HFF-Myc (cell line): ENCODE results near the gene NBR1.
"Not testable (repeated sequence)": the region's sequence is repeated elsewhere in the genome, so short reads cannot be mapped to it uniquely, and the experiment has no call there.

Experiments
- DNase-seq: peaks from one replicate; pipeline ENCODE4 v3.0.0-alpha.2; 2011; ENCODE audit warnings: low read depth; ENCODE audit errors: extremely low read depth
- H3K4me3 ChIP-seq: replicated peaks from 2 replicates; pipeline ENCODE4 v1.5.1; 2011; ENCODE audit warnings: low read depth, mild to moderate bottlenecking, control low read depth, low read length
- CTCF ChIP-seq: IDR thresholded peaks from 2 replicates; pipeline ENCODE4 v1.5.1; 2012; ENCODE audit warnings: mild to moderate bottlenecking, low read depth, low read length, control low read depth; ENCODE audit errors: missing control alignments

Gene NBR1, protein sequence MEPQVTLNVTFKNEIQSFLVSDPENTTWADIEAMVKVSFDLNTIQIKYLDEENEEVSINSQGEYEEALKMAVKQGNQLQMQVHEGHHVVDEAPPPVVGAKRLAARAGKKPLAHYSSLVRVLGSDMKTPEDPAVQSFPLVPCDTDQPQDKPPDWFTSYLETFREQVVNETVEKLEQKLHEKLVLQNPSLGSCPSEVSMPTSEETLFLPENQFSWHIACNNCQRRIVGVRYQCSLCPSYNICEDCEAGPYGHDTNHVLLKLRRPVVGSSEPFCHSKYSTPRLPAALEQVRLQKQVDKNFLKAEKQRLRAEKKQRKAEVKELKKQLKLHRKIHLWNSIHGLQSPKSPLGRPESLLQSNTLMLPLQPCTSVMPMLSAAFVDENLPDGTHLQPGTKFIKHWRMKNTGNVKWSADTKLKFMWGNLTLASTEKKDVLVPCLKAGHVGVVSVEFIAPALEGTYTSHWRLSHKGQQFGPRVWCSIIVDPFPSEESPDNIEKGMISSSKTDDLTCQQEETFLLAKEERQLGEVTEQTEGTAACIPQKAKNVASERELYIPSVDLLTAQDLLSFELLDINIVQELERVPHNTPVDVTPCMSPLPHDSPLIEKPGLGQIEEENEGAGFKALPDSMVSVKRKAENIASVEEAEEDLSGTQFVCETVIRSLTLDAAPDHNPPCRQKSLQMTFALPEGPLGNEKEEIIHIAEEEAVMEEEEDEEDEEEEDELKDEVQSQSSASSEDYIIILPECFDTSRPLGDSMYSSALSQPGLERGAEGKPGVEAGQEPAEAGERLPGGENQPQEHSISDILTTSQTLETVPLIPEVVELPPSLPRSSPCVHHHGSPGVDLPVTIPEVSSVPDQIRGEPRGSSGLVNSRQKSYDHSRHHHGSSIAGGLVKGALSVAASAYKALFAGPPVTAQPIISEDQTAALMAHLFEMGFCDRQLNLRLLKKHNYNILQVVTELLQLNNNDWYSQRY

GRCh38 chr17:43170766-43171585, at the start of gene NBR1:
Gene NBR1 (plus strand): TSS chr17:43171214. CDS start chr17:43175800, 4,586 bp downstream.
- peak; percentile 4 for TF ChIP-seq CTCF
- peak; percentile 95 for DNase-seq
- H3K4me3 ChIP-seq = peak within 1 kb of the TSS; percentile 83

GRCh38 chr17:43125133-43125966, 45.7 kb upstream of the NBR1 start, which contains the start of gene BRCA1:
Gene BRCA1 (minus strand): TSS chr17:43125364. CDS start chr17:43124096, 1,268 bp downstream.
- peak within 1 kb of the TSS; percentile 65 for H3K4me3 ChIP-seq
- no peak for TF ChIP-seq CTCF
- peak; percentile 98 for DNase-seq

DNA sequence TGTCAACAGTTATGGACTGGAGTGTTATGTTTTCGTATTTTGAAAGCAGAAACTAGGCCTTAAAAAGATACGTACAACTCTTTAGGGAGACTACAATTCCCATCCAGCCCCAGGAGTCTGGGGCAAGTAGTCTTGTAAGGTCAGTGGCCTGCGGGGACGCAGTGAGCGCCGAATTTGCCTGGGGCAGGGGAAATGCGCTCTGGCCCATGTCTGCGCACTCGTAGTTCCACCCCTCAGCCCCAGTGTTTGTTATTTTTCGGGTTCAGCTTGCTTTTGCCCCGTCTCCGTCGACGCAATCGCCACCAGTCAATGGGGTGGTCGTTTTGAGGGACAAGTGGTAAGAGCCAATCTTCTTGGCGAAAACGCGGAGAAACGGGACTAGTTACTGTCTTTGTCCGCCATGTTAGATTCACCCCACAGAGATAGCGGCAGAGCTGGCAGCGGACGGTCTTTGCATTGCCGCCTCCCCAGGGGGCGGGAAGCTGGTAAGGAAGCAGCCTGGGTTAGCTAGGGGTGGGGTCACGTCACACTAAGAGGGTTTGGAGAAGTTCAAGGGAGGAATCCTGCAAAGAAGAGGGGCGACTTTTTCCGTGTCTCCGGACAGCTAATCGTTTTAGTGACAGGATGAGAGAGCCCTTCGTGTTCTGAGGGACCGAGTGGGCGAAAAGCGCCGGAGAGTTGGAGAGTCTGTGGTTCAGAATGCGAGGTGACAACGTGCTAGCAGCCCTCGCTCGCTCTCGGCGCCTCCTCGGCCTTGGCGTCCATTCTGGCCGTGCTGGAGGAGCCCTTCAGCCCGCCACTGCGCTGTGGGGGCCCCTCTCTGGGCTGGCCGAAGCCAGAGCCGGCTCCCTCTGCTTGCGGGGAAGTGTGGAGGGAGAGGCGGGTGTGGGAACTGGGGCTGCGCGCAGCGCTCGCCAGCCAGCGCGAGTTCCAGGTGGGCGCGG, 44.8 kb upstream of the NBR1 start:
- H3K4me3 ChIP-seq = peak overlapping the region; percentile 65
- no peak for DNase-seq
- TF ChIP-seq CTCF = no peak

DNA sequence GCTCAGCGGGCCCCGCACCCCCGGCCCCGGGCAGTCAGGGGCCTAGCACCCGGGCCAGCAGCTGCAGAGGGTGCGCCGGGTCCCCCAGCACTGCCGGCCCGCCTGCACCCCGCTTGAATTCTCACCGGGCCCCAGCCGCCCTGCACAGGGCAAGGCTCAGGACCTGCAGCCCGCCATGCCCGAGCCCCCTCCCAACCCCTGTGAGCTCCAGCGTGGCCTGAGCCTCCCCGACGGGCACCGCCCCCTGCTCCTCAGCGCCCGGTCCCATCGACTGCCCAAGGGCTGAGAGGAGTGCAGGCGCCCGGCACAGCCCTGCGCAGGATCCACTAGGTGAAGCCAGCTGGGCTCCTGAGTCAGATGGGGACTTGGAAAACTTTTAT, 44.1 kb upstream of the NBR1 start:
- no peak for TF ChIP-seq CTCF
- H3K4me3 ChIP-seq = no peak overlapping the region
- no peak for DNase-seq

GRCh38 chr17:43127333-43127876, 43.6 kb upstream of the NBR1 start:
- not testable (repeated sequence) for DNase-seq, H3K4me3 ChIP-seq
